Transverse colon (tissue), 4 donors: ENCODE data around the gene C2orf49.

Experiments
- CTCF ChIP-seq, 5 experiments: fragments of 200-600 bp in 3 of 5; fragments of 450-650 bp in 2 of 5; sonication (generic) in 3 of 5; IDR thresholded peaks; 1 replicate in 2 of 5; 2 replicates in 3 of 5; pipeline ENCODE4 v1.5.1; 2016 to 2017; ENCODE audit warnings: antibody characterized with exemption in 5 of 5, inconsistent platforms in 3 of 5, mild to moderate bottlenecking in 2 of 5, moderate library complexity in 1 of 5
- EP300 ChIP-seq: sonication (generic); formaldehyde crosslinking; IDR thresholded peaks from one replicate; pipeline ENCODE4 v1.6.1; 2017; ENCODE audit warnings: antibody characterized with exemption, low read depth
- POLR2A ChIP-seq: fragments of 450-650 bp; IDR thresholded peaks from one replicate; pipeline ENCODE4 v1.6.1; 2016; ENCODE audit warnings: antibody characterized with exemption, mild to moderate bottlenecking, moderate library complexity
- POLR2AphosphoS5 ChIP-seq, 3 donors: sonication (generic); formaldehyde crosslinking; IDR thresholded peaks; one replicate each; pipeline ENCODE4 v1.6.1; 2016; ENCODE audit warnings: antibody characterized with exemption in 3 of 3

GRCh38 chr2:105390454-105390853, 53.1 kb downstream of the C2orf49 start:
- TF ChIP-seq CTCF (IDR thresholded peaks at IDR 0.05) = no peak
- no peak for TF ChIP-seq POLR2AphosphoS5 (IDR thresholded peaks at IDR 0.05)
- no peak for TF ChIP-seq EP300
- TF ChIP-seq POLR2A = no peak
